SH-SY5Y (cell line): ENCODE measurements around the gene AR.

ENCODE experiments used
- GATA2 ChIP-seq: IDR thresholded peaks from 2 replicates; pipeline ENCODE4 v1.6.1; 2011; ENCODE audit warnings: mild to moderate bottlenecking, low read depth, low read length
- GATA3 ChIP-seq: IDR thresholded peaks from 2 replicates; pipeline ENCODE4 v1.6.1; 2011; ENCODE audit warnings: low read depth, mild to moderate bottlenecking, low read length, moderate library complexity

The AR gene

GRCh38 chrX:67599532-67599931, 55.7 kb downstream of the AR start:
- TF ChIP-seq GATA2 (no peak), GATA3 (no peak)

GRCh38 chrX:67601771-67602170, 58.0 kb downstream of the AR start:
- TF ChIP-seq GATA3 (no peak), GATA2 (no peak)

- no peak for TF ChIP-seq GATA3
- TF ChIP-seq GATA2, result no peak
These were observed 61.3 kb downstream of the AR start for GRCh38 chrX:67604979-67605703.

GRCh38 chrX:67607466-67607865, 63.6 kb downstream of the AR start:
- TF ChIP-seq GATA3 (no peak), GATA2 (no peak)

- TF ChIP-seq GATA3 (no peak), GATA2 (no peak)
These were observed 66.5 kb downstream of the AR start for GRCh38 chrX:67610282-67610681.

- TF ChIP-seq GATA3 (no peak), GATA2 (no peak)
These were observed 68.4 kb downstream of the AR start for GRCh38 chrX:67612231-67612630.

GRCh38 chrX:67613366-67613765, 69.5 kb downstream of the AR start:
- TF ChIP-seq GATA2 (no peak), GATA3 (no peak)

GRCh38 chrX:67613996-67614395, 70.2 kb downstream of the AR start:
- TF ChIP-seq GATA3, result no peak
- no peak for TF ChIP-seq GATA2

GRCh38 chrX:67614423-67614822, 70.6 kb downstream of the AR start:
- no peak for TF ChIP-seq GATA2
- no peak for TF ChIP-seq GATA3

- TF ChIP-seq GATA2 (no peak), GATA3 (no peak)
These were observed 75.4 kb downstream of the AR start for GRCh38 chrX:67619253-67619652.

GRCh38 chrX:67622053-67622585, 78.3 kb downstream of the AR start:
- no peak for TF ChIP-seq GATA3
- TF ChIP-seq GATA2, result no peak

GRCh38 chrX:67624325-67624724, 80.5 kb downstream of the AR start:
- TF ChIP-seq GATA2 (no peak), GATA3 (no peak)

- TF ChIP-seq GATA3, result no peak
- TF ChIP-seq GATA2, result no peak
These were observed 91.6 kb downstream of the AR start for GRCh38 chrX:67635424-67635823.

- TF ChIP-seq GATA2 (no peak), GATA3 (no peak)
These were observed 92.7 kb downstream of the AR start for GRCh38 chrX:67636532-67636931.

GRCh38 chrX:67648361-67648760, 104.5 kb downstream of the AR start:
- TF ChIP-seq GATA3, result no peak
- no peak for TF ChIP-seq GATA2
